WI38 (cell line): ENCODE results near the gene CCDC138.

Source experiments
- H3K4me3 ChIP-seq: 2 replicates; pipeline ENCODE4 v1.5.1; 2011; ENCODE audit warnings: low read depth, mild to moderate bottlenecking, control low read depth, low read length
- TF ChIP-seq, protein P1 (sequence below): IDR thresholded peaks from 2 replicates; pipeline ENCODE4 v1.5.1; 2012; ENCODE audit warnings: low read depth, mild to moderate bottlenecking, control low read depth, low read length

Gene CCDC138

DNA sequence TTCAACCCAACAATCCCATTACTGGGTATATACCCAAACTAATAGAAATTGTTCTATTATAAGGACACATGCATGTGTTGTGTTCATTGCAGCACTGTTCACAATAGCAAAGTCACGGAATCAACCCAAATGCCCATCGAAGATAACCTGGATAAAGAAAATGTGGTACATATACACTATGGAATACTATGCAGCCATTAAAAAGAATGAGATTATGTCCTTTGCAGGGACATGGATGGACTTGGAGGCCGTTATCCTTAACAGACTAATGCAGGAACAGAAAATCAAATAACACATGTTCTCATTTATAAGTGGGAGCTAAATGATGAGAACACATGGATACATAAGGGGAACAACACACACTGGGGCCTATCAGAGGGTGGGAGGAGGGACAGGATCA lies 65.8 kb downstream of the CCDC138 start:
- H3K4me3 ChIP-seq, result no peak overlapping the region
- TF ChIP-seq, protein P1, sequence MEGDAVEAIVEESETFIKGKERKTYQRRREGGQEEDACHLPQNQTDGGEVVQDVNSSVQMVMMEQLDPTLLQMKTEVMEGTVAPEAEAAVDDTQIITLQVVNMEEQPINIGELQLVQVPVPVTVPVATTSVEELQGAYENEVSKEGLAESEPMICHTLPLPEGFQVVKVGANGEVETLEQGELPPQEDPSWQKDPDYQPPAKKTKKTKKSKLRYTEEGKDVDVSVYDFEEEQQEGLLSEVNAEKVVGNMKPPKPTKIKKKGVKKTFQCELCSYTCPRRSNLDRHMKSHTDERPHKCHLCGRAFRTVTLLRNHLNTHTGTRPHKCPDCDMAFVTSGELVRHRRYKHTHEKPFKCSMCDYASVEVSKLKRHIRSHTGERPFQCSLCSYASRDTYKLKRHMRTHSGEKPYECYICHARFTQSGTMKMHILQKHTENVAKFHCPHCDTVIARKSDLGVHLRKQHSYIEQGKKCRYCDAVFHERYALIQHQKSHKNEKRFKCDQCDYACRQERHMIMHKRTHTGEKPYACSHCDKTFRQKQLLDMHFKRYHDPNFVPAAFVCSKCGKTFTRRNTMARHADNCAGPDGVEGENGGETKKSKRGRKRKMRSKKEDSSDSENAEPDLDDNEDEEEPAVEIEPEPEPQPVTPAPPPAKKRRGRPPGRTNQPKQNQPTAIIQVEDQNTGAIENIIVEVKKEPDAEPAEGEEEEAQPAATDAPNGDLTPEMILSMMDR, result no peak

DNA sequence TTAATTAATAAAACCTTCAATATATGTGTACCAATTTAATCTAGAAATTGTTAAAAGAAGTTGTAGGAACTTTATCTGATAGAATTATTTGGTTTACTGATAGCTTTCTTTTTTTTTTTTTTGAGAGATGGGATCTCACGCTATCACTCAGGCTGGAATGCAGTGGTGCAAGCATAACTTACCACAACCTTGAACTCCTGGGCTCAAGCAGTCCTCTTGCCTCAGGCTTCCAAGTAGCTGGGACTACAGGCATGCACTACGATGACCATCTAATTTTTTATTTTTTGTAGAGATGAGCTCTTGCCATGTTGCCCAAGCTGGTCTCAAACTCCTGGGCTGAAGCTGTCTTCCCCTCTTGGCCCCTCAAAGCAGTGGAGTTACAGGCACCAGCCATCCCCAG lies 66.8 kb downstream of the CCDC138 start:
- TF ChIP-seq, protein P1, result no peak

DNA sequence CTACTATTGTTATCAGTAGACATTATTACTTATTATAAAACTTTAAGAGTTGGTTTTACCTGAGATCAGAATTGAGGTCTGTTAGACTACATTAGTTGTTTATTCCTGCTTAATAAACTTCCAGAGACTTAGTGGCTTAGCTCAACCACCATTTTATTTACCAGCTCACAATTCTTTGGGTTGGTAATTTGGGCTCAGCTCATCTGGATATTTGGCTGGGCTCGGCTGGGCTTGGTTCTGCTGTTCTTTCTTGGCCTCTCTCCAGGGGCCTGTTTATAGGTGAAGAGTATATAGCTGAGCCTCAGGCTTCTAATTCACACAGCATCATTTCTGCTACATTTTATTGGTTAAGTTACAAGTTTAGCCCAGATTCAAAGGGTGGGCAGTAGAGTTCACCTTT lies 67.9 kb downstream of the CCDC138 start:
- no peak overlapping the region for H3K4me3 ChIP-seq
- TF ChIP-seq, protein P1, result no peak

More for the DNA sequence above, 66.8 kb downstream of the CCDC138 start:
- H3K4me3 ChIP-seq, result no peak overlapping the region

GRCh38 chr2:108855194-108855593 lies 68.6 kb downstream of the CCDC138 start:
- no peak overlapping the region for H3K4me3 ChIP-seq

GRCh38 chr2:108858894-108859293 lies 72.3 kb downstream of the CCDC138 start:
- TF ChIP-seq, protein P1, result no peak
- H3K4me3 ChIP-seq, result no peak overlapping the region

More at GRCh38 chr2:108855194-108855593, 68.6 kb downstream of the CCDC138 start:
- TF ChIP-seq, protein P1, result no peak

DNA sequence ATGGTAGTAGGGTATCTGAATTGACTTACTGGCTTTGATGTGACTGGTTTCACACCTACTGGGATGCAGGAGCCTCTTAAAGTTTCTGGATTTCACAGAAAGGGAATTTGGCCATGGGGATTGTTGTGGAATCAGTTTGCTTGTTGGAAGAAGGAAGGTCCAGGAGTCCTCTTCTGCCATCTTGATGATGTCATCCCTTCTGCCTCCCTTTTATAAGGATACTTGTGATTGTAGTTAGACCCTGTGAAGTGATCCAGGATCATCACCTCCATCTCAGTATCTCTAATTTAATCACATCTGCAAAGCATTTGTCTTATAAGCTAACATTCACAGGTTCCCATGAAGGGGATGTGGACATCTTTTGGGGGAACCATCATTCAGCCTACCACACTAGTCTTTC lies 79.5 kb downstream of the CCDC138 start:
- TF ChIP-seq, protein P1, result no peak
- no peak overlapping the region for H3K4me3 ChIP-seq

DNA sequence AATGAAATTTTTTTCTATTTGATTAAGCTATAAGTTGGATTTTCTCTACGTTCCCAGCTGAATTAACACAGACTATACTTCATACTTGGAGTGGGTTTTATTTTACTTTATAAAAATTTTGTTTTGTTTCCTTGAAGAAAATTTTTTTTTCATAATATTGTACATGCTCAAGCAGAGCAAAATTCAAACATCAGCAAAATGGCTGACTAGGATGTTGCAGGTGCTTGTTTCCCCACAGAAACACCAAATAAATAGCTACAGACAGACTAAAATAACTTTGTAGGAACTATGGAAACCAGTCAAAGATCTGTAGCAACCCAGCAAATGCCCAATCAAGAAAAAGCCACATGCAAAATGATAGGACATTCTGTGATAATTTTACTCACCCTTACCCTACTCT lies 82.3 kb downstream of the CCDC138 start:
- TF ChIP-seq, protein P1, result no peak
- H3K4me3 ChIP-seq, result no peak overlapping the region
